ENCODE measurements around the gene AKIRIN1.
A peak's percentile ranks its signal among the peaks of the same experiment; 100 is the strongest.
"Not testable (repeated sequence)": the region's sequence is repeated elsewhere in the genome, so short reads cannot be mapped to it uniquely, and the experiment has no call there.

Gene AKIRIN1, protein sequence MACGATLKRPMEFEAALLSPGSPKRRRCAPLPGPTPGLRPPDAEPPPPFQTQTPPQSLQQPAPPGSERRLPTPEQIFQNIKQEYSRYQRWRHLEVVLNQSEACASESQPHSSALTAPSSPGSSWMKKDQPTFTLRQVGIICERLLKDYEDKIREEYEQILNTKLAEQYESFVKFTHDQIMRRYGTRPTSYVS

DNA sequence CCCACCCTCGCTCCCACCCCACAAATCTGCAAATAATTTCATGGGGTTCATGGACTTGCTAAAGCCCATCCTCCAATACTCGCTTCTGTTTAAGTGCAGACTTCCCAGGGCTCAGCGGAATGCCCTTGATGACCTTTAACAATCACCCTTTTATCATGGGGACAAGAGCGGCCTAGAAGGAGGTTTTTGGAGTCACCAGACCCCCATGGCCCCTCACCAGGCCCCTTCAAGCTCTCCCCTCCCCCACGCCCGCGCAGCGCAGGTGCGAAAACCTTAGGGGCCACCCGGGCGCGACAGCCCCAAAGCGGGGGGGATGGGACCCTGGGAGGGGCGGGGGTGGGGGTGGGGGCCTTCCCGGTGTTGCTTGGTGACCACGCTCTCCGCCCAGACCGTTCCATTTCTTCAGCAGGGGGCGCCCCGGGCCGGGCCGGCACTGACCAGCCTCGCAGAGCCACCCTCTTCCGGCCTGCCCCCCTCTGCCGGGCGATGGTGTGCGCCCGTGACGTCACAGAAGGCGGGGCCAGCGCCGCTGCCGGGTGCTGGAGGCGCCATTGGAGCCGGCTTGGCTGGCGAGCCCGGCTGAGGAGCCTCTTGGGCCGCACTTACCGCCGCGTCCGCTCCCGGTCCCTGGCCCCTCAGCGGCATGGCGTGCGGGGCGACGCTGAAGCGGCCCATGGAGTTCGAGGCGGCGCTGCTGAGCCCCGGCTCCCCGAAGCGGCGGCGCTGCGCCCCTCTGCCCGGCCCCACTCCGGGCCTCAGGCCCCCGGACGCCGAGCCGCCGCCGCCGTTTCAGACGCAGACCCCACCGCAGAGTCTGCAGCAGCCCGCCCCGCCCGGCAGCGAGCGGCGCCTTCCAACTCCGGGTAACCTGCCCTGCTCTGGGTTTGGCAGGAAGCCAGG lies at the start of gene AKIRIN1:
TSS of gene AKIRIN1 (plus strand) at position 539 of the 900 bp plus-strand sequence. CDS start at position 644, 105 bp downstream.
- peak; percentile 100 for DNase-seq

DNA sequence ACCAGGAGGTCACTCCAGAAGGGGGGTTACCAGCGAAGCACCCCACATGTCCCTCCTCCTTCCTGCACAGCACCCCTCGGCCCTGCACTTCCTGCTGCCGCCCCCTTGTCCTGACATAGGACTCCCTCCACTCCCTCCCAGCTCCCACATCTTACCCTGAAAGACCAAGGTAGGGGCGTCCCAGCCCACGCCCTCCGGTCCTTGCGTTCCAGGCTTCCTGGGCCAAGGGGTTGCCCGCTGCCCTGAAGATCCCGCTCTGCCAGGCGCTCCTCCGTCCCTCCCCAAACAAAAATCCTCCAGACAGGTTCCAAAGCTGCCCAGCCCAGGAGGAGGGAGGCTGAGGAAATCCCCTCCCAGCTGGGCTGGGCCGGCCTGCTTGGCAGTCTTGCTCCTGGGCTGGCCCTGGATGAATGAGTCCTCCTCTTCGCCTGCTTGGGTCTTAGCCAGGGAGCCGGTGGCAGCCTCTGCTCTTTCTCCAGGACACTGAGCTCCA lies 49.5 kb upstream of the AKIRIN1 start, which contains the start of gene RHBDL2:
TSS of gene RHBDL2 (minus strand) at position 304 of the 493 bp plus-strand sequence. CDS start 22,618 bp downstream, outside the sequence.
- no peak for DNase-seq

DNA sequence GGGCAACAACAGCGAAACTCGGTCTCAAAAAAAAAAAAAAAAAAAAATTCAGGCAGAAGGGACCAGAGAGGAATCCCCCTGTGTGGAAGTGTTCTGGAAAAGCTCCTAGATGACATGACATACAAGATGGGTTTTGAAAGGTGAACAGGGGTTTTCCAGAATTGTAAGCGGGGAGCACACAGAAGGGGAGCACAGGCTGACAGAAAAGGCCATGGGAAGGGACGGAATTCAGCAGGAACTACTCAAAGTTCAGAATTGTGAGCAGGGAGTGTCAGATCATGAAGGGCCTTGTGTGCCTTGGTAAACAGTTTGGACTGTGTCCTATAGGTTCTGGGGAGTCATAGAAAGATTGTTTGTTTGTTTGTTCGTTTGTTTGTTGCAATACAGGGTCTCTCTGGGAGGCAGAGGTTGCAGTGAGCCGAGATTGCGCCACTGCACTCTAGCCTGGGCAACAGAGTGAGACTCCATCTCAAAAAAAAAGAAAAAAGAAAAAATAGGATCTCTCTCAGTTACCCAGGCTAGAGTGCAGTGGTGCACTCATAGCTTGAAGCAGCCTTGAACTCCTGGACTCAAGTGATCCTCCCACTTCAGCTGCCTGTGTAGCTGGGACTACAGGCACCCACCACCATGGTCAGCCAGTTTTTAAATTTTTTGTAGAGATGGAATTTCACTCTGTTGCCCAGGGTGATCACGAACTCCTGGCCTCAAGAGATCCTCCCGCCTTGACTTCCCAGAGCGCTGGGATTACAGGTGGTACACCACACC lies 48.2 kb upstream of the AKIRIN1 start:
- no peak for DNase-seq

DNA sequence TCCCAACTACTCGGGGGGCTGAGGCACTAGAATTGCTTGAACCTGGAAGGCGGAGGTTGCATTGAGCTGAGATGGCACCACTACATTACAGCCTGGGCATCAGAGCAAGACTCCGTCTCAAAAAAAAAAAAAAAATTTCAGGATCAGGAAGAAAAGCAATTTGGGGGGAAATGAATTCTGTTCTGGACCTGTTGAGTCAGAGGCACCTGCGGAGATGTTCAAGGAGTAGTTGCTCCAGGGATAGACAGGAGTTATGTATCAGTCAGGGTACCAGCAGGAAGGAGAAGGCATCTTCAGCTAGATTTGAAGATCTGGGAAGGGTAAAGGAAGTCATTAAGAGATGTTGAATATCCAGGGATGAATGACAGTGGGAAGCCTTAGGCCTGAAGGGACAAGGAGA lies 46.5 kb upstream of the AKIRIN1 start:
- no peak for DNase-seq

DNA sequence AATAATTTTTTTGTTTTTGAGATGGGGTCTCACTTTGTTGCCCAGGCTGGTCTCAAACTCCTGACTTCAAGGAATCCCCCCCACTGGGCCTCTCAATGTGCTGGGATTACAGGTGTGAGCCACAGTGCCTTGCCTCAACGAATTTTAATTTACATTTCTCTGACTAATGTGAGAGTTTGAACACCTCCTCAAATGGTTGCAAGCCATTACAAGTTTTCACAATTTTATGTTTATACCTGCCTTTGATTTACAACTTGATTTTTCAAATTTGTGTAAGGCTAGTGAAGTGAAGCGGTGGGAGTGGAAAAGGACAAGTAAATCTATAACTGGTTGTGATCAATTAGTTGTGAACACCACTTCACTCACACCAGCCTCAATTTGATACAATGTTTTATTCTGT lies 40.5 kb upstream of the AKIRIN1 start:
- no peak for DNase-seq

DNA sequence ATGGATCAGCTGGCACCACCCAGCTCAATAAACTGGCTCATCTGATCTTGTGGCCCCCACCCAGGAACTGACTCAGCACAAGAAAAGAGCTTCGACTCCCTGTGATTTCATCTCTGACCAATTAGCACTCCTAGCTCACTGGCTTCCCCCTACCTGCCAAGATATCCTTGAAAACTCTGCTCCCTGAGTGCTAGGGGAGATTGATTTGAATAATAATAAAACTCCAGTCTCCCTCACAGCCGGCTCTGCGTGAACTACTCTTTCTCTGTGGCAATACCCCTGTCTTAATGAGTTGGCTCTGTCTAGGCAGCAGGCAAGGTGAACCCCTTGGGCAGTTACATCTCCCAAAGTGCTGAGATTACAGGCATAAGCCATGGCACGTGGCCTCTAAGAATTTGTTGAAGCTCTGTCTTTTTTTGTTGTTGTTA lies 37.6 kb upstream of the AKIRIN1 start:
- no peak for DNase-seq

DNA sequence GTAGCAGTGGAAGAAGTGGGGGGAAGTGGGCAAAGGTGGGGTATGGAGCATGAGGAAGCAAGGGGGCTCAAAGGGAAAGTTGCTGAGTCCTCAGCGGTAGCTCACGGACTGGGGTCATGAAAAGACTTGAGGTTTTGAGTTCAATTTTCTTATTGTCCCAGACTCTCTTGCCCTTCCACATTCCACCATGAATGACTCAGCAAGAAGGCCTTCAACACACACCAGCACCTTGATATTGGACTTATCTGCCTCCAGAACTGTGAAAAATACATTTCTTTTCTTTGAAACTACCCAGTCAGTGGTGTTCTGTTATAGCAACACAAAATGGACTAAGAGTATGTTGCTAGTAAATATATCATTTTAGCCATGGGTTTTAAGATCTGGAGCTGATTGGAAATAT lies 32.1 kb upstream of the AKIRIN1 start:
- no peak for DNase-seq

DNA sequence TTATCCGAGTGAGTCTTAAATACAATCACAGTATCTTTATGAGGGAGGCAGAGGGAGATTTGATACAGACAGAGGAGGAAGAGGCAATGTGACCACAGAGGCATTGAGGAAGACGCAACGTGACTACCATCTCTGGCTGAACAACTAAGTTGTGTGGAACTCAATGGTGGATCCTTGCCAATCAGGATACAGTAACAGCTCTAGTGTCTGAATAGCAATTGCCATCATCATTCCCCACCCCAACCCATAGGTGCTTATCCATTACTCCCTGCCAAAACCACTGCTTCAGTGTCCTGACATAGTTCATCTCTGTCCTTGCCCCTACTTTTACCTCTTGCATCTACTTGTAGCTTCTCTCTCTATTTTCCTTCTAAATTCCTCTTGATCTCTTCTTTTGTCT lies 29.0 kb upstream of the AKIRIN1 start:
- DNase-seq = no peak

DNA sequence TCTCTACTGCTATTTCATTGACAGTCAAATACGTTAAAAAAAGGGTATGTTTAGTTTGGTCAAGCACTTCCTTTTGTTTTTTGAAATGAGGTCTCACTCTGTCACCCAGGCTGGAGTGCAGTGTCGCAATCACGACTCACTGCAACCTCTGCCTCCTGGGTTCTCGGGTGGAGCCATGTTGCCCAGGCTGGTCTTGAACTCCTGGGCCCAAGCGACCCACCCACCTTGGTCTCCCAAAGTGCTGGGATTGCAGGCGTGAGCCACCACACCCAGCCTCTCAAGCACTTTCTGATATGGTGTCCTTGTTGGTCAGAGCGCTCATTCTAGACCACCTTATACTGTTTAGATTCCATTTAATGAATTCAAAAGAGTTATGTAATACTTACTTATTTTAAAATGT lies 28.5 kb upstream of the AKIRIN1 start:
- DNase-seq = no peak

DNA sequence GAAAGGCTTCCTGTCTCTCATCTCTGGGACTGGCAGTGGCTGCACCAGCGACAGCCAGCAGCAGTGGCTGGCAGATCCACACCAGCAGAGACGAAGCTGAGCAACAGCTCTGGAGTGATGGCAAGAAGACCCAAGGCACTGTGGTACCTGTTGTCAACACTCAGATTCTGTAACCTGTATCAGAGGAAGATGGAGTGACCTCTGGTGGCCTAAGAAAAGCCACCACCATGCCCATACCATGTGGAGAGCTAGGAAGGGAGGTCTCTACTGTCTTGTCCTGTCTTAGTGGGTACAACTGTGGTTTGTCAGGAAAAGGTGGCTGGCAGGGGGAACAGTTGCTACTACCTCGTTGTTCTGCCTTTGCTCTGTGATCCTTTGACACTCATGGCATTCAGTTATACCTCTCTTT lies 26.9 kb upstream of the AKIRIN1 start:
- peak; percentile 91 for DNase-seq

DNA sequence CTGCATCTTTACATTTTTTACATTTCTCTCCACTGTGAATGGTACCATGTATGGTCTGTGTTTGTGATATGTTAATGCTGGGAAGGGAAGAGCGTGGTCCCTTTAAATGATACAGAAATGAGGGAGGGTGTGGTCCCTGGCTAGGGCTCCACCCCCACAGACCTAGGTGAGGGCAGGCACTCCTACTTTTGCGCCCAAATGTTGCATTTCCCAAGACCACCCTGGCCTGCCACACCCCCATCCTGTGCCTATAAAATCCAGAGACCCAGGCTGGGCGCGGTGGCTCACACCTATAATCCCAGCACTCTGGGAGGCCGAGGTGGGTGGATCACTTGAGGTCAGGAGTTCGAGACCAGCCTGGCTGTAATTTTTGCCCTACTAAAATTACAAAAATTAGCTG lies 17.9 kb upstream of the AKIRIN1 start:
- not testable (repeated sequence) for DNase-seq

DNA sequence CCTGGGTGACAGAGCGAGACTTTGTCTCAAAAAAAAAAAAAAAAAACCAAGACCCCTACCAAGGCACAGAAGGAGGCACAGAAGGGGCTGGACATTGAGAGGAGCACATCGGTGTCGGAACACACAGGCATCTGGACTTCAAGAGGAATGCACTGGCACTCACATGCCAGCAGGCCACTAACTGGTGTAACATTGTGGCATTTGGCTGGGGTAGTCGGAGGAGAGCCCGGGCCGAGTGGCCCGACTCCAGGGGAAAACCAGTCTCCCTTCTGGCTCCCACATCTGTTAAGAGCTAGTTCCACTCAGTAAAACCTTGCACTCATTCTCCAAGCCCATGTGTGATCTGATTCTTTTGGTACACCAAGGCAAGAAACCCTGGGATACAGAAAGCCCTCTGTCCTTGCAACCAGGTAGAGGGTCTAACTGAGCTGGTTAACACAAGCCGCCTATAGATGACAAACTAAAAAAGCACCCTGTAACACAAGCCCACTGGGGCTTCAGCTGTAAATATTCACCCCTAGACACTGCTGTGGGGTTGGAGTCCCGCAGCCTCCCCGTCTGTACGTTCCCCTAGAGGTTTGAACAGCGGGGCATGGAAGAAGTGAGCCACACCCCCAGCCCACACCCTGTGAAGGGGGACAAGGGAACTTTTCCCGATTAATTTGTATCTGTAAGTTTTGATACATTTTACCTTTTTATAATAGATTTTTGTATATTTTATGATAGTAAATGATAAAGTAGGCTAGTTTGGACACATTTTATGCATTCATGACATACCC lies 17.2 kb upstream of the AKIRIN1 start:
- no peak for DNase-seq

DNA sequence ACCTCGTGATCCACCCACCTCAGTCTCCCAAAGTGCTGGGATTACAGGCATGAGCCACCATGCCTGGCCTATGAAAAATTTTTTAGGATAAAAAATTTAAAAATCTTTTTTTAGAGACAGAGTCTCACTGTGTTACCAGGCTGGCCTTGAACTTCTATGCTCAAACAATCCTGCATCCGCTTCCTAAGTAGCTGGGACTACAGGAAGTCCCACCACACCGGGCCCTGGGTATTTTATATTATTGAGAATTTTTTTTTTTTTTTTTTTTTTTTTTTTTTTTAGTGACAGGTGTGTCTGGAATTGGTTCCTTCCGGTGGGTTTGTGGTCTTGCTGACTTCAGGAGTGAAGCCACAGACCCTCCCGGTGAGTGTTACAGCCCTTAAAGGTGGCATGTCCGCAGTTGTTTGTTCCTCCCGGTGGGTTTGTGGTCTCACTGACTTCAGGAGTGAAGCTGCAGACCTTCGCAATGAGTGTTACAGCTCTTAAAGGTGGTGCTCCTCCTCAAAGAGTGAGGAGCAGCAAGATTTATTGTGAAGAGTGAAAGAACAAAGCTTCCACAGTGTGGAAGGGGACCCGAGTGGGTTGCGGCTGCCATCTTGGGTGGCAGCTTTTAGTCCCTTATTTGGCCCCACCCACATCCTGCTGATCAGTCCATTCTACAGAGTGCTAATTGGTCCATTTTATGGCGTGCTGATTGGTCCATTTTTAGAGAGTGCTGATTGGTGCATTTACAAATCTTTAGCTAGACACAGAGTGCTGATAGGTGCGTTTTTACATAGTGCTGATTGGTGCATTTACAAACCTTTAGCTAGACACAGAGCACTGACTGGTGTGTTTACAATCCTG lies 13.5 kb upstream of the AKIRIN1 start:
- not testable (repeated sequence) for DNase-seq

DNA sequence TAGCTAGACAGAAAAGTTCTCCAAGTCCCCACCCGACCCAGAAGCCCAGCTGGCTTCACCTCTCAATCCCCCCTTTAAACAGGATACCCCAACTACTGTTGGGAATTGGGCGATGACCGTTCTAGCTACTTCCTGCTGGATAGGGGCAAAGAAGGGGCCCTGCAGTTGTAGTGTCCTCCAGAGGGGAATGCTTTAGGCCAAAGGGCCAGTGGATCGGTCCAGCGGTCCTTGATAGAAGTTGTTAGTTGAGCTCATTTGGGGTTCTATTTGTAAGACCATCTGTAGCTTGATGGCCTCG lies 12.9 kb upstream of the AKIRIN1 start:
- not testable (repeated sequence) for DNase-seq

DNA sequence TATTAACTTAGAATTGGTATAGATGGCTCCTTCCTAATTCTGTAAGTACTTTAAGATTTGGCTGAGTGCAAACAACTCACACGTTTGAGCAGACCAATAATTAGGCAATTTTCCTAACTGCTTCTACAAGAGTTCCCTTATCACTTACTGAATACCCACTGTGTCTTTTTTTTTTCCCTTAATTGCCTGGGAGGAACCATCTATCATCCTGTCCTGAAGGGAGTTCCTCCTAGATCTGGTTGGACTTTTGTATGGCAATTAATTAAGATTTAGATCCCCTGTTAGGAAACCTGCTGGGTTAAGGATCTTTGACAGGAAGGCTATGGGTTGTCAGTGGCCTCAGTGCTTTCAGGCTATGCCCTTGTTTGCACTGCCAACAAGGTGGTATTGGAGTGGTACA lies 11.7 kb upstream of the AKIRIN1 start:
- DNase-seq = not testable (repeated sequence)

DNA sequence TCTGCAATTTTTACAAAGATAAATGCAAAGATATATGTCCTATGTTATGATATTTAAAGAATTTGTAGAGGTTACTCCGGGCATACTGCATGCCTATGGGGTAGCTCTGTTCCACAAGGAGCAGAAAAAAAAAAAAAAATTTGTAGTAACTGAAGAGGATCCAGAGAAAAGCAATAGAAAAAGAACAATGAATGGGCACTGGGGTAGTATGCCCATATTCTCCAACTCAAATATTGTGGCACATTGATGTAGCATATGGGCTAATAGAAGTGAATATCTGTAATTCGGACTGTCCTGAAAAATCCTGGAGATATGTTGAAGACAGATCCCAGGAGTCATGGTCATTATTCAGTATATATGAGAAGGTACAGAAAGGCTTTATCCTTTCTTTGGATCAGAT lies 1.1 kb upstream of the AKIRIN1 start:
- no peak for DNase-seq

DNA sequence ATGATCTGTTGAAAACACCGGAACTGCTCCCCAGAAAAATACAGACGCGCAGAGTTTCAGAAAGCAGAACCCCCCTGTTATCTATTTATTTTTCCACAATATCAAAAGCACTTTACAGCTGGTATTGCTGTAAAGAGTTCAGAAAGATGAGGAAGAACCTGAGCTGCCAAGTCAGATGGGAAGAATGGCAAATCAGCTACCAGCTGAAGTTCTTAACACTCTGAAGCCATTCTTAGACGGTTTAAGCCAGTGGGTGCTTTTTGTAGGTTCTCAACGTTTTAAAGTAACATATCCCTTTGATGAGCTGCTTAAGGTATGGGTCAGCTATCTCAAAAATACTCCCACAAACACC lies 714 bp upstream of the AKIRIN1 start:
- peak; percentile 100 for DNase-seq

DNA sequence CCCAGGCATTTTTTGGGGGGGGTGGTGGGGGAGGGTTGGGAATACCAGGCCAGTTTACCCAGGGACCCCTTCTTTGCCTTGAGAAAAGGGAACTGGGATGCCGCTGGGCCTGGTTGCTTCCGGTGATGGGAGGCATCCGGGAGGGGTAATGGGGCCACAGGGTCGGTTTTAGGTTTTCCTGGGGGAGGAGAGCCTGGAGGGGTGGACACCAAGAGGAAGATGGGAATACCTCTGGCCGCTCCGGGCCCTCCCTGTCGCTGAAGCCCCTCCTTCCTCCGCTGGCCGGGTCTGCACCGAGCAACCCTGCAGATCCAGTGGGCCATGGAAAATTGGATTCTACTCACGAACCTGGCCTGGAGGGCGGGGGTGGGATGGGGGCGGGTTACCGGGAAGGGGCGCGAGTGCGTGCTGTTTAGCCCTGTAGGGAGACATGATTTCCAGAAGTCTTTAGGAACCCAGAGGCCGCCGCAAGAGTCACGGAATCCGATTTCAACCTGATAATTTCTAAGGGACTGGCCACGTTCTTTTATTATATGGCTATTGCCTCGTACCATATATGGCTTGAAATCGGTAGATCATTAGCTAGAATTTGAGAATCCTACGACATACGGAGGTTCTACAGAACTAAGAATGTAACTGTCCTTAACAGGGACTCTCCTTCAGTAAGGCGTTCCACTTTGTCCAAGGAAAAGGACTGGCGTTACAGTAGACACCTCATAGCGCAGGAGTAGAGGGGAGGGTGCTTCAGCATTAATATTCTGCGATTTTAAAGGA lies 749 bp downstream of the AKIRIN1 start:
- DNase-seq = peak; percentile 99

DNA sequence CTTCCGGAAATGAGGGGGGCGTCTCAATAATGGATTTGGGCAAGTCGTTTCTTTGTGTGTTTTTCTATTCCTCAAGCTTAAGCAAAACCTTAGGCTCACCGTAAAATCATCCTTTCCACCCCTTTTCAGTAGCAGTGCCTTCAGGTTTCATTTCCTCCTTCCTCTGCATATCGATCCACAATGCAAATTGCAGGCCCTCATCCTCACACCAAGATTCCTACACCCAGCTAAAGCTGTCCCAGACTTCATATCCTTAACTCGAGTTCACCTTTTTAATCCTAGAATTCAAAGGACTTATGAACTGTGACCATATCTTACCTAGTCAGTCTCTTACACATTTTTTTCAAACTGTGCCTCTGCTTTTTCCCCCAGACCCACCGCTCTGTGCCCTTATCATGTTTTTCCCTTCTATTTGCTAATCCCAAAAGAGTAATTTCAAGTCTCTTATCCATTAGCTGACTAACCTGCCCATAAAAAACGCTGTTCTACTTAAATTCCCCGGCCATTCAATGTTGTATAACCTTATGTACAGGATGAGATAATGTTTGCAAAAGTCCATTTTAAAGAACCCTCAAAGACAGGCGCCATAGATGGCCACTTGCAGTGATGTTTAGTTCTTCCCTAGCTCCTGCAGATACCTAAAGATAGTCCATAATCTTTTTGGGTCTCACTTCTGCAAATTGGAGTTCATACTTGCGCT lies 1.5 kb downstream of the AKIRIN1 start:
- no peak for DNase-seq

DNA sequence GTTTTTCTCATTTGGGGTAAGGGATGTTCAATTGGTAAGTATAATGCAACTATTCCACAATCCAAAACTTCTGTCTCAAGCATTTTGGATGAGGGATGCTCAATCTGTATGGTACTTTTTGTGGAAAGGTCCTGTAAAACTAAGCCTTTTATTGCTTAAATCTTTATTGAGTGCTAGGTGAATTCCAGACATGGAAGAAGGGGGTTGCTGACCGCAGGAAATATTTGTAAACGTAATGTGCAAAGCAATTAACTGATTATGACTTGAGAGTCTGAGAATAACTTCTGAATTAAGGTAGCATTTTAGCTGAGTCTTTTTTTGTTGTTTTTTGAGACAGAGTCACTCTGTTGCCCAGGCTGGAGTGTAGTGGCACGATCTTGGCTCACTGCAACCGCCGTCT lies 3.1 kb downstream of the AKIRIN1 start:
- DNase-seq = no peak

All from NCI-H510A treated with DMSO at 0.1 percent for 48 hours (cell line).